AG09309 (cell line): Measurements from ENCODE around the gene NIBAN1.

Experiments used
- DNase-seq: peaks from one replicate; pipeline ENCODE4 v3.0.0-alpha.2; 2010; ENCODE audit warnings: low read depth
- H3K4me3 ChIP-seq: 2 replicates; pipeline ENCODE4 v1.5.1; 2011; ENCODE audit warnings: mild to moderate bottlenecking, low read depth, low read length, moderate library complexity; ENCODE audit not compliant: control insufficient read depth
- TF ChIP-seq, protein P1 (sequence below): IDR thresholded peaks from 2 replicates; pipeline ENCODE4 v1.5.1; 2011; ENCODE audit warnings: mild to moderate bottlenecking, low read depth, low read length, inconsistent platforms; ENCODE audit not compliant: insufficient read depth, control insufficient read depth; ENCODE audit errors: missing control alignments

Gene NIBAN1

DNA sequence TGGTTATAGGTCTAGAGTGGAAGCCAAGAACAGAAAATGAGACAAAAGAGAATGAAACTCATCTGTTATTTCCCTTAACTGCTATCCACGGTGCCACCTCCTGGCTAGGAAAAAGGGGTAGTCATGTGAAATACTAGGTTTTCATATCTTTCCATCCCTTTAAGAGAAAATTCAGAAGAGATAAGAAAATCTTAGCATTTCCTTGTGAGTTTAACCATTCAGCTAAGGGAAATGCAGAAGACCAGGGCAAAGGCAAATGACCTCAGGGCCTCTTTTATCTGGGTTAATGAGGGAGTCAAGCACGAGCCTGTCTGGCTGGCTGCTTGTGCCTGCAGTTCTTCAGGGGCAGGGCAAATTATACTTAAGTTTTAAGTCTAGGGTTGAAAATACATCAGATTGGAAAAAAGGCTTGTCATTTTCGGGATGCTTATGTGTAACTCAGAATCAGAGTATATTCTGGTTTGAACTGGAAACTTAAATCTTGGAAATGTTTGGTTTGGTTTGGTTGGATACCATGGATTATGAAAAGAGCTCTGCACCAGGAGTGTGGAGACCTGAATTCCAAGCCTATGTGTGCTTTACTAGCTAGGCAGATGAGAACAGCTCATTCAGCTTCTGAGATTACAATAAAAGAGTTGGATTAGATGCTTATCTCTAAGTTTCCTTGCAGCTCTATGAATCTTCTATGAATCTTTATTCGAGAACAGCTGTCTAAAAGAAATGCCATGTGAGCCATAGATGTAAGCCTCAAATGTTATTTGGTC, 19.9 kb downstream of the NIBAN1 start:
- H3K4me3 ChIP-seq = no peak overlapping the region
- TF ChIP-seq, protein P1, sequence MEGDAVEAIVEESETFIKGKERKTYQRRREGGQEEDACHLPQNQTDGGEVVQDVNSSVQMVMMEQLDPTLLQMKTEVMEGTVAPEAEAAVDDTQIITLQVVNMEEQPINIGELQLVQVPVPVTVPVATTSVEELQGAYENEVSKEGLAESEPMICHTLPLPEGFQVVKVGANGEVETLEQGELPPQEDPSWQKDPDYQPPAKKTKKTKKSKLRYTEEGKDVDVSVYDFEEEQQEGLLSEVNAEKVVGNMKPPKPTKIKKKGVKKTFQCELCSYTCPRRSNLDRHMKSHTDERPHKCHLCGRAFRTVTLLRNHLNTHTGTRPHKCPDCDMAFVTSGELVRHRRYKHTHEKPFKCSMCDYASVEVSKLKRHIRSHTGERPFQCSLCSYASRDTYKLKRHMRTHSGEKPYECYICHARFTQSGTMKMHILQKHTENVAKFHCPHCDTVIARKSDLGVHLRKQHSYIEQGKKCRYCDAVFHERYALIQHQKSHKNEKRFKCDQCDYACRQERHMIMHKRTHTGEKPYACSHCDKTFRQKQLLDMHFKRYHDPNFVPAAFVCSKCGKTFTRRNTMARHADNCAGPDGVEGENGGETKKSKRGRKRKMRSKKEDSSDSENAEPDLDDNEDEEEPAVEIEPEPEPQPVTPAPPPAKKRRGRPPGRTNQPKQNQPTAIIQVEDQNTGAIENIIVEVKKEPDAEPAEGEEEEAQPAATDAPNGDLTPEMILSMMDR = peak; percentile 21
- DNase-seq = no peak

DNA sequence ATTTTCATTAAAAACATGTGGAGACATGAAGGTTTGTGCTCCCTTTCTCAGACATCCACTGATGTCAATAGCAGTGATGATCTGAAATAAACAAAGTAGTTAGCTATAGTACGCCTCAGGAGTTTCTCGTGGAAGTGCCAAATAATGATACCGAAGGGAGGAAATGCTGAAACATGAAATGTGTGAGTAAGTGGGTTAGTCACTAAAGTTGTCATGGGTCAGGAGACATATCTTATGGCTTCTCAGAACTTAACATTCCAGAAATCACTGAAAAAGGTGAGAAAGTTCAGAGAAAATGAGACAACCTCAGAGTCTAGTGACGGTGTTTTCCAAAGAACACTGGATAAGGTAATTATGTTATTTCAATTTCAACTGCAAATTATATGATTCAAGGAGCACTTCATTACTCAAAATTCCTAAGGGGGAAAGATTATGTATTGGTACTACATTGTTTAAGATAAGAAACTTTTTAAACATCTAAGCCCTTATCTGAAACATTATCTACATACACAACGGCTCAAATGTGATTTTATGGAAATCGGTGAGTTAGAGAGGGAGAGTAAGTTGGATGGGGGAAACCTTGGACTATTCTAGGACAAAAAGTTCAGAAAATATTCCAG, 20.6 kb downstream of the NIBAN1 start:
- no peak overlapping the region for H3K4me3 ChIP-seq
- TF ChIP-seq, protein P1 = no peak

DNA sequence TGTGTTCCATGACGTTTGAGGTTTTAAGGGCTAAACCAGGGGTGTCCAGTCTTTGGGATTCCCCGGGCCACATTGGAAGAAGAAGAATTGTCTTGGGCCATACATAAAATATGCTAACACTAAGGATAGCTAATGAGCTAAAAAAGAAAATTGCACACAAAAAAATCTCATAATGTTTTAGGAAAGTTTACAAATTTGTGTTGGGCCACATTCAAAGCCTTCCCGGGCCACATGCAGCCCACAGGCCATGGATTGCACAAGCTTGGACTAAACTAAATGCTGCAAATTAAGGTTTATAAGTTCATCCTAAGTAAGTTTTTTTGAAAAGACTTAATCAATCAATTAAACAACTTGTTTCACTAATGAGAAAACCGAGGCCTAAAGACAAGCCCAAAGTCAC, 21.9 kb downstream of the NIBAN1 start:
- no peak for DNase-seq
- no peak overlapping the region for H3K4me3 ChIP-seq
- TF ChIP-seq, protein P1 = no peak

More for the DNA sequence above, 20.6 kb downstream of the NIBAN1 start:
- DNase-seq = no peak

DNA sequence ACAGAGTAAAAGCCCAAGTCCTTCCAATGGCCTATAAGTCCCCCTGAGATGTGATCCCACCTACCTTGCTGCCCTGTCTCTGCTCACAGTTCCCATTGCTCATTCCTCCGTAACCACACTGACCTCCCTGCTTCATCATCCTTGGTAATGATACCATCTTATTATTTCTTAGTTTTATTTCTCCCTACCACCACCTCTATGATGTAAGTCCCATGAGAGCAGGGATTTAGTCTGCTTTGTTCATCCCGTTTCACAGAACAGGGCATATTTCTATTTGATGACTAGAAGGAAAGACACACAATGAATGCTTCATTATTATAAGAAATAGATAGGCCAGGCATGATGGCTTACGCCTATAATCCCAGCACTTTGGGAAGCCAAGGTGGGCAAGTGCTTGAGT, 22.5 kb downstream of the NIBAN1 start:
- TF ChIP-seq, protein P1 = no peak

DNA sequence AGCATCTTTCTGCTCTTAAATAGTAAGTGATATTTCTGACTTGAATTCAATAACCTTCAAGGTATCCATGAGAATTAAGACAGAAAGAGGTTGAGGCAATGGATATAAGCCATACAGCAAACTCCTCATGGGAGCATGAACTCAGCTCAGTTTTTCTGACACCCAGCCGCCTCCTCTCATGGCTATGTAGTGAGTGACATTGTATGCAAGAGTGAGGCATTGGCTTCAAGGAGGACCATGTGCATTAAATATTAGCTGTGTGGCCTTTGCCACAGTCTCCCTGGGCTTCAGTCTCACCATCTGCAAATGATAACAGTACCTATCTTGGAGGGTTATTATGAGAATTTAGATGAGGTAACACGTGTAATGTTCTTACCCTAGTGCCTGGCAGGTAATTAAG, 23.4 kb downstream of the NIBAN1 start:
- no peak overlapping the region for H3K4me3 ChIP-seq
- DNase-seq = no peak
- TF ChIP-seq, protein P1 = no peak

More for the DNA sequence above, 22.5 kb downstream of the NIBAN1 start:
- H3K4me3 ChIP-seq = no peak overlapping the region
- no peak for DNase-seq

DNA sequence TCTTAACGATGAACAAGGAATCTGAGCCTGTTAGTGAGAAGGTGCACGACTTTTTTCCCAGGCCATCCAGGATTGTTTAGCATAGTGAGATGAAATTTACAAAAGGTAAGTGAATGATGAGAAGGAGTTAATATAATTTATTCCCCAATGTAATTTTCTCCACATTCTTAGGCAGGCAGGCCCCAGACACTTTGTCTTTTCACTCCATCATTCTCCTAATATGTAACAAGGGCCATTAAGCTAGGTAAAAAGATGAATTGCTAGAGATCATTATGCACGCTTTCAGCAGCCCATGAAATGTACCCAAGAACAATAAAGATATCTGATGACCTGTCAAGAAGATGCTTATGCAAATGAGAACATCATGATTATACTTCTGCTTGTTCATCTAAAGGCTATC, 24.1 kb downstream of the NIBAN1 start:
- DNase-seq = no peak
- no peak overlapping the region for H3K4me3 ChIP-seq
- TF ChIP-seq, protein P1 = no peak
